ENCODE measurements around the gene B3GALT5.

B3GALT5 gene

GRCh38 chr21:39575775-39576174 lies 37.0 kb upstream of the B3GALT5 start:
- no peak overlapping the region for H3K4me2 ChIP-seq
- no peak for TF ChIP-seq CTCF (conservative IDR thresholded peaks at IDR 0.05; ENCODE audit: low read depth, low read length)
- H3K27ac ChIP-seq, result no peak overlapping the region
- H3K4me3 ChIP-seq (IDR thresholded peaks at IDR 0.05; ENCODE audit: insufficient read depth, low read depth, low read length), result no peak overlapping the region
- H3K27me3 ChIP-seq (ENCODE audit: insufficient read depth, low read depth), result no peaks in the 10 kb centered on the region
- no peaks in the 10 kb centered on the region for H4K20me1 ChIP-seq (ENCODE audit: insufficient read depth)
- H3K36me3 ChIP-seq (ENCODE audit: insufficient read depth), result no peaks in the 10 kb centered on the region
- H2AFZ ChIP-seq (ENCODE audit: low read depth), result no peak overlapping the region
- H3K79me2 ChIP-seq (ENCODE audit: insufficient read depth, low read depth), result no peaks in the 10 kb centered on the region
- H3K4me1 ChIP-seq (ENCODE audit: low read depth, poor library complexity, severe bottlenecking), result no peaks in the 10 kb centered on the region
- H3K9ac ChIP-seq, result no peak overlapping the region

GRCh38 chr21:39576518-39577128 lies 36.1 kb upstream of the B3GALT5 start:
- Histone ChIP-seq H3K36me3 (ENCODE audit: insufficient read depth) (no peaks in the 10 kb centered on the region), H3K4me2 (no peak overlapping the region), H2AFZ (ENCODE audit: low read depth) (no peak overlapping the region), H3K27me3 (ENCODE audit: insufficient read depth, low read depth) (no peaks in the 10 kb centered on the region), H3K79me2 (ENCODE audit: insufficient read depth, low read depth) (no peaks in the 10 kb centered on the region), H4K20me1 (ENCODE audit: insufficient read depth) (no peaks in the 10 kb centered on the region), H3K9ac (no peak overlapping the region), H3K4me3 (IDR thresholded peaks at IDR 0.05; ENCODE audit: insufficient read depth, low read depth, low read length) (no peak overlapping the region), H3K27ac (no peak overlapping the region), H3K4me1 (ENCODE audit: low read depth, poor library complexity, severe bottlenecking) (no peaks in the 10 kb centered on the region)
- no peak for TF ChIP-seq CTCF (conservative IDR thresholded peaks at IDR 0.05; ENCODE audit: low read depth, low read length)

- Histone ChIP-seq H3K4me3 (IDR thresholded peaks at IDR 0.05; ENCODE audit: insufficient read depth, low read depth, low read length) (no peak overlapping the region), H3K4me2 (no peak overlapping the region), H2AFZ (ENCODE audit: low read depth) (no peak overlapping the region), H3K36me3 (ENCODE audit: insufficient read depth) (no peaks in the 10 kb centered on the region), H3K9ac (no peak overlapping the region), H3K4me1 (ENCODE audit: low read depth, poor library complexity, severe bottlenecking) (no peaks in the 10 kb centered on the region), H3K79me2 (ENCODE audit: insufficient read depth, low read depth) (no peaks in the 10 kb centered on the region), H3K27ac (no peak overlapping the region), H4K20me1 (ENCODE audit: insufficient read depth) (no peaks in the 10 kb centered on the region), H3K27me3 (ENCODE audit: insufficient read depth, low read depth) (no peaks in the 10 kb centered on the region)
- no peak for TF ChIP-seq CTCF (conservative IDR thresholded peaks at IDR 0.05; ENCODE audit: low read depth, low read length)
These were observed 32.9 kb upstream of the B3GALT5 start for GRCh38 chr21:39579734-39580332.

GRCh38 chr21:39580744-39581143 lies 32.0 kb upstream of the B3GALT5 start:
- Histone ChIP-seq H3K4me2 (no peak overlapping the region), H3K79me2 (ENCODE audit: insufficient read depth, low read depth) (no peaks in the 10 kb centered on the region), H3K36me3 (ENCODE audit: insufficient read depth) (no peaks in the 10 kb centered on the region), H3K4me3 (IDR thresholded peaks at IDR 0.05; ENCODE audit: insufficient read depth, low read depth, low read length) (no peak overlapping the region), H3K27ac (no peak overlapping the region), H2AFZ (ENCODE audit: low read depth) (no peak overlapping the region), H3K27me3 (ENCODE audit: insufficient read depth, low read depth) (no peaks in the 10 kb centered on the region), H3K4me1 (ENCODE audit: low read depth, poor library complexity, severe bottlenecking) (no peaks in the 10 kb centered on the region), H4K20me1 (ENCODE audit: insufficient read depth) (no peaks in the 10 kb centered on the region), H3K9ac (no peak overlapping the region)
- no peak for TF ChIP-seq CTCF (conservative IDR thresholded peaks at IDR 0.05; ENCODE audit: low read depth, low read length)
